Esophagus squamous epithelium (tissue), 4 donors: ENCODE measurements around the gene RSPH10B.
"Not testable (repeated sequence)": the region's sequence is repeated elsewhere in the genome, so short reads cannot be mapped to it uniquely, and the experiment has no call there.

Source experiments
- POLR2A ChIP-seq, 4 donors: fragments of 450-650 bp; IDR thresholded peaks; one replicate each; pipeline ENCODE4 v1.6.1; 2017; ENCODE audit warnings: antibody characterized with exemption in 4 of 4, mild to moderate bottlenecking in 4 of 4, moderate library complexity in 3 of 4
- TF ChIP-seq, protein P1 (sequence below), 6 experiments: fragments of 450-650 bp in 4 of 6; fragments of 200-600 bp in 2 of 6; sonication (generic) in 2 of 6; IDR thresholded peaks; one replicate each; pipeline ENCODE4 v1.5.1; 2016 to 2019; ENCODE audit warnings: antibody characterized with exemption in 6 of 6, mild to moderate bottlenecking in 4 of 6, moderate library complexity in 4 of 6

- TF ChIP-seq, protein P1, sequence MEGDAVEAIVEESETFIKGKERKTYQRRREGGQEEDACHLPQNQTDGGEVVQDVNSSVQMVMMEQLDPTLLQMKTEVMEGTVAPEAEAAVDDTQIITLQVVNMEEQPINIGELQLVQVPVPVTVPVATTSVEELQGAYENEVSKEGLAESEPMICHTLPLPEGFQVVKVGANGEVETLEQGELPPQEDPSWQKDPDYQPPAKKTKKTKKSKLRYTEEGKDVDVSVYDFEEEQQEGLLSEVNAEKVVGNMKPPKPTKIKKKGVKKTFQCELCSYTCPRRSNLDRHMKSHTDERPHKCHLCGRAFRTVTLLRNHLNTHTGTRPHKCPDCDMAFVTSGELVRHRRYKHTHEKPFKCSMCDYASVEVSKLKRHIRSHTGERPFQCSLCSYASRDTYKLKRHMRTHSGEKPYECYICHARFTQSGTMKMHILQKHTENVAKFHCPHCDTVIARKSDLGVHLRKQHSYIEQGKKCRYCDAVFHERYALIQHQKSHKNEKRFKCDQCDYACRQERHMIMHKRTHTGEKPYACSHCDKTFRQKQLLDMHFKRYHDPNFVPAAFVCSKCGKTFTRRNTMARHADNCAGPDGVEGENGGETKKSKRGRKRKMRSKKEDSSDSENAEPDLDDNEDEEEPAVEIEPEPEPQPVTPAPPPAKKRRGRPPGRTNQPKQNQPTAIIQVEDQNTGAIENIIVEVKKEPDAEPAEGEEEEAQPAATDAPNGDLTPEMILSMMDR (IDR thresholded peaks at IDR 0.05) = not testable (repeated sequence)
- TF ChIP-seq POLR2A (IDR thresholded peaks at IDR 0.05) = not testable (repeated sequence)
These were observed at the start of gene RSPH10B for GRCh38 chr7:5970347-5970911.
